ENCODE data around the gene RCOR1. TPM values are rescaled to one million over a fixed set of nuclear protein-coding genes. Genes with fewer than 3 reads are reported as not detected.

Gene RCOR1
- total and polyA plus RNA-seq, 2 donors (not counting 1 experiment from before 2014, with no cell fraction given), result 8.7 to 37.1 TPM

GRCh38 chr14:102605029-102605428 lies 12.6 kb downstream of the RCOR1 start:
- Histone ChIP-seq H3K4me2 (replicated peaks; ENCODE audit: low read depth, low read length, poor library complexity, severe bottlenecking) (no peak overlapping the region), H3K27me3 (replicated peaks in 1 of 4; ENCODE audit: control extremely low read depth in 1 of 4, control insufficient read depth in 3 of 4, insufficient read depth in 4 of 4, low read length in 3 of 4) (no peaks in the 10 kb centered on the region), H3K9ac (ENCODE audit: low read length) (no peak overlapping the region), H3K4me3 (ENCODE audit: control extremely low read depth in 1 of 5, extremely low read depth in 1 of 5, insufficient read depth in 1 of 5, low read depth in 2 of 5, low read length in 4 of 5) (no peak overlapping the region), H3K4me1 (ENCODE audit: control insufficient read depth in 2 of 2, insufficient read depth in 2 of 2, low read length in 2 of 2) (peaks cover 22 to 42% of the 10 kb centered on the region in 2 donors), H3K27ac (ENCODE audit: low read length in 2 of 2) (no peak overlapping the region), H3K79me2 (ENCODE audit: control insufficient read depth, insufficient read depth, low read length) (peaks cover 100% of the 10 kb centered on the region), H3K36me3 (replicated peaks in 1 of 2; ENCODE audit: control extremely low read depth in 1 of 2, control insufficient read depth in 1 of 2, extremely low read depth in 1 of 2, insufficient read depth in 2 of 2, low read length in 1 of 2) (peaks cover 1 to 4% of the 10 kb centered on the region in 2 experiments), H2AFZ (ENCODE audit: insufficient read depth, low read depth, low read length, poor library complexity, severe bottlenecking) (no peak overlapping the region), H4K20me1 (ENCODE audit: control insufficient read depth, insufficient read depth, low read length, poor library complexity, severe bottlenecking) (peaks cover 68% of the 10 kb centered on the region), H3K9me3 (ENCODE audit: control extremely low read depth in 1 of 3, control insufficient read depth in 2 of 3, insufficient read depth in 1 of 3, low read length in 2 of 3) (peaks cover 0 to 4% (median 0%) of the 10 kb centered on the region in 3 donors)
- no CpG with 5 or more reads among the region's 2 CpGs for WGBS (ENCODE audit: insufficient coverage)
- ATAC-seq (ENCODE audit: low read depth) (no peak), DNase-seq (no peak)
- Mint-ChIP-seq H3K27ac (no peak overlapping the region), H3K9me3 (ENCODE audit: insufficient read depth) (no peaks in the 10 kb centered on the region), H3K27me3 (no peaks in the 10 kb centered on the region), H3K4me3 (no peak overlapping the region), H3K4me1 (peaks cover 63% of the 10 kb centered on the region)
- POLR2A ChIA-PET, result interaction anchor here (1.7 kb wide), 1 partner anchor 11 kb away, joined by 4 read pairs; no protein-coding TSS in a partner anchor
- intact Hi-C loops (cut with micrococcal nuclease), result no loop called here
- no peak for TF ChIP-seq EZH2 (IDR thresholded peaks at IDR 0.05; ENCODE audit: borderline replicate concordance, insufficient read depth, low read depth, low read length, poor library complexity, severe bottlenecking)
- no peak for TF ChIP-seq CTCF (IDR thresholded peaks at IDR 0.05)
- CTCF ChIA-PET, result interaction anchor here (0.7 kb wide), 1 partner anchor 45 kb away, joined by 4 read pairs; no protein-coding TSS in a partner anchor

GRCh38 chr14:102606296-102606695 lies 13.8 kb downstream of the RCOR1 start:
- Mint-ChIP-seq H3K27me3 (no peaks in the 10 kb centered on the region), H3K27ac (no peak overlapping the region), H3K9me3 (ENCODE audit: insufficient read depth) (no peaks in the 10 kb centered on the region), H3K4me3 (peak overlapping the region; percentile 26), H3K4me1 (peaks cover 67% of the 10 kb centered on the region)
- Histone ChIP-seq H3K4me1 (ENCODE audit: control insufficient read depth in 2 of 2, insufficient read depth in 2 of 2, low read length in 2 of 2) (peaks cover 28 to 50% of the 10 kb centered on the region in 2 donors), H3K9ac (ENCODE audit: low read length) (no peak overlapping the region), H3K79me2 (ENCODE audit: control insufficient read depth, insufficient read depth, low read length) (peaks cover 95% of the 10 kb centered on the region), H3K9me3 (ENCODE audit: control extremely low read depth in 1 of 3, control insufficient read depth in 2 of 3, insufficient read depth in 1 of 3, low read length in 2 of 3) (peaks cover 0 to 4% (median 0%) of the 10 kb centered on the region in 3 donors), H4K20me1 (ENCODE audit: control insufficient read depth, insufficient read depth, low read length, poor library complexity, severe bottlenecking) (peaks cover 73% of the 10 kb centered on the region), H3K4me2 (replicated peaks; ENCODE audit: low read depth, low read length, poor library complexity, severe bottlenecking) (no peak overlapping the region), H3K36me3 (replicated peaks in 1 of 2; ENCODE audit: control extremely low read depth in 1 of 2, control insufficient read depth in 1 of 2, extremely low read depth in 1 of 2, insufficient read depth in 2 of 2, low read length in 1 of 2) (peaks cover 1 to 4% of the 10 kb centered on the region in 2 experiments), H2AFZ (ENCODE audit: insufficient read depth, low read depth, low read length, poor library complexity, severe bottlenecking) (no peak overlapping the region), H3K27ac (ENCODE audit: low read length in 2 of 2) (no peak overlapping the region), H3K27me3 (replicated peaks in 1 of 4; ENCODE audit: control extremely low read depth in 1 of 4, control insufficient read depth in 3 of 4, insufficient read depth in 4 of 4, low read length in 3 of 4) (no peaks in the 10 kb centered on the region), H3K4me3 (ENCODE audit: control extremely low read depth in 1 of 5, extremely low read depth in 1 of 5, insufficient read depth in 1 of 5, low read depth in 2 of 5, low read length in 4 of 5) (no peak overlapping the region)
- CTCF ChIA-PET, result interaction anchor here (0.7 to 1.8 kb wide), 3 partner anchors 88 to 369 kb away, joined by 3 to 7 read pairs (median 4); no protein-coding TSS in a partner anchor
- POLR2A ChIA-PET, result interaction anchor here (0.6 to 0.8 kb wide), 4 partner anchors 17 to 106 kb away, joined by 4 to 8 read pairs (median 6); no protein-coding TSS in a partner anchor
- intact Hi-C loops (cut with micrococcal nuclease), result no loop called here
- ATAC-seq (ENCODE audit: low read depth), result peak; percentile 24
- DNase-seq, result no peak
- 62% methylated on average over 4 of the region's 4 CpGs for WGBS (ENCODE audit: insufficient coverage)
- TF ChIP-seq EZH2 (IDR thresholded peaks at IDR 0.05; ENCODE audit: borderline replicate concordance, insufficient read depth, low read depth, low read length, poor library complexity, severe bottlenecking), result no peak
- no peak for TF ChIP-seq CTCF (IDR thresholded peaks at IDR 0.05)

Data from B cell (primary cell).